ENCODE measurements around the gene EID3. TPM values are rescaled to one million over a fixed set of nuclear protein-coding genes. Genes with fewer than 3 reads are reported as not detected.

The EID3 gene
- total and polyA plus RNA-seq, 10 of the 15 experiments (the other 5 are each of a cell fraction or from before 2014, with no cell fraction given): 0.92 to 7.0 (median 4.3) TPM

DNA sequence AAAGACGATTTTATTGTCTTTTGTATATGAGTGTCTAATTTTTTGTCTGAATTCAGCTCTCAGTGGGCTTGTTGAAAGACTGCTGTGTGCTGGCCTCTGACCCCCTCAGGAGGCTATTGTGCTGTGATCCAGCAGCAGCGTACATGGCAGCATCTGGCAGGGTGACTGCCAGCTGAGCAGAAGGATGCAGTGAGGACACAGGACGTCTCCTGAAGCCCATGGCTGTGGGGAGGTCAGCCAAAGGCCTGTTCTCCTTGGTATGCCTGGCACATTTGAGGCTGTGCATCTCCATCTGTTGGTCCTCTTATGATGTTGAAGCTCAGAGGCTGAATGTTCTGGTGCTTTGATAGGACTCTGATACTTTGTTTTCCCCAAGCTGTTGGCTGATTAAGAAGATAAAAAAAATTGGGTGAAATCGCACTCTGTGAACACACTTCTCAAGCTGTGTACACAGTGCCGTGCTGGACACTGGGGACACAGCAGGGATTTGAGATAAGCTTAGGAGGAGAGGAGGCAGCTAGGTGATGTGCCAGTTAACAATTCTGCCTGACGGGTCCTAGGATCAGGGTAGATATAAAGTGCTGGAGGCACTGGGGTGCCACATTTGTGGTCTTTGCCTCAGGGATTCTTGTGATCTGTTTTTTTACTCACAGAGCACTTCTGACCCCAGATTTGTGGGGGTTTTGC is 37.5 kb downstream of the EID3 start:
- Histone ChIP-seq H3K36me3 (ENCODE audit: control insufficient read depth in 2 of 2, insufficient read depth in 2 of 2, low read length in 1 of 2) (peaks cover 11 to 37% of the 10 kb centered on the region in 2 experiments), H3K9ac (ENCODE audit: control insufficient read depth, insufficient read depth, low read length) (no peak overlapping the region), H3K79me2 (ENCODE audit: control insufficient read depth, insufficient read depth, low read length) (no peaks in the 10 kb centered on the region), H4K20me1 (ENCODE audit: control insufficient read depth, insufficient read depth) (no peaks in the 10 kb centered on the region), H2AFZ (ENCODE audit: control insufficient read depth, low read depth, low read length) (no peak overlapping the region), H3K27ac (ENCODE audit: control insufficient read depth, insufficient read depth) (no peak overlapping the region), H3K4me2 (ENCODE audit: control insufficient read depth, insufficient read depth) (no peak overlapping the region), H3K9me3 (replicated peaks; ENCODE audit: control insufficient read depth, insufficient read depth, low read length) (no peaks in the 10 kb centered on the region), H3K27me3 (replicated peaks in 1 of 2; ENCODE audit: control insufficient read depth in 2 of 2, insufficient read depth in 2 of 2, low read length in 1 of 2) (no peaks in the 10 kb centered on the region), H3K4me3 (no peak overlapping the region), H3K4me1 (ENCODE audit: control insufficient read depth, insufficient read depth, low read length) (no peaks in the 10 kb centered on the region)
- WGBS (ENCODE audit: insufficient coverage, insufficient replicate concordance, low lambda C conversion rate, missing lambda C conversion rate): 90% methylated on average over 6 of the region's 6 CpGs
- CTCF ChIA-PET: interaction anchor here (1.2 to 1.4 kb wide), 2 partner anchors 11 to 17 kb away, joined by 3 to 4 read pairs; no protein-coding TSS in a partner anchor
- SMC1A ChIA-PET (ENCODE audit: uncharacterized antibody, unreplicated experiment): interaction anchor here (1.0 to 1.6 kb wide), 5 partner anchors 8 to 338 kb away, joined by 3 to 5 read pairs (median 3); no protein-coding TSS in a partner anchor
- in situ Hi-C loops (cut with MboI) (no loop called here), intact Hi-C loops (cut with micrococcal nuclease; ENCODE audit: unreplicated experiment) (no loop called here)
- POLR2A ChIA-PET: no interaction called here
- RAD21 ChIA-PET (ENCODE audit: unreplicated experiment): interaction anchor here (0.6 to 1.4 kb wide), 2 partner anchors 14 to 495 kb away, joined by 3 read pairs; no protein-coding TSS in a partner anchor
- DNase-seq (ENCODE audit: low read depth, low spot score) (no peak), ATAC-seq (no peak), FAIRE-seq (no peak)
- BruUV-seq (replicated peaks): no TSS peak
- TF ChIP-seq POLR2AphosphoS2 (IDR thresholded peaks at IDR 0.05; ENCODE audit: low read depth, low read length): no peak
- no peak for TF ChIP-seq BCLAF1 (IDR thresholded peaks at IDR 0.05)

Measured in GM12878 (cell line).